ENCODE data around the gene RRAS2.

- no peak for TF ChIP-seq CTCF (IDR thresholded peaks at IDR 0.05)
- no peak for TF ChIP-seq POLR2A (IDR thresholded peaks at IDR 0.05)
These were observed 130.6 kb downstream of the RRAS2 start for GRCh38 chr11:14228356-14228755.

Measured in Peyer's patch (tissue), 4 donors.